Measurements from ENCODE around the gene PRTN3. TPM values are rescaled to one million over a fixed set of nuclear protein-coding genes. Genes with fewer than 3 reads are reported as not detected.

Gene PRTN3
- polyA plus RNA-seq, 4 donors, result 0.50 to 1.6 (median 1.2) TPM

- DNase-seq (ENCODE audit: low read depth in 4 of 4, low spot score in 3 of 4), result no peak
Measured at GRCh38 chr19:861756-862580, 21.2 kb downstream of the PRTN3 start.

GRCh38 chr19:862581-863314 lies 21.9 kb downstream of the PRTN3 start:
- no peak for DNase-seq (ENCODE audit: low read depth in 4 of 4, low spot score in 3 of 4)

- no peak for DNase-seq (ENCODE audit: low read depth in 4 of 4, low spot score in 3 of 4)
Measured at GRCh38 chr19:863315-863620, 22.5 kb downstream of the PRTN3 start.

- DNase-seq (ENCODE audit: low read depth in 4 of 4, low spot score in 3 of 4), result no peak
Measured at GRCh38 chr19:866769-867300, 26.0 kb downstream of the PRTN3 start.

- DNase-seq (ENCODE audit: low read depth in 4 of 4, low spot score in 3 of 4), result no peak
Measured at GRCh38 chr19:867301-867793, 26.5 kb downstream of the PRTN3 start.

GRCh38 chr19:867855-868457 lies 27.2 kb downstream of the PRTN3 start:
- DNase-seq (ENCODE audit: low read depth in 4 of 4, low spot score in 3 of 4), result no peak

- DNase-seq (ENCODE audit: low read depth in 4 of 4, low spot score in 3 of 4), result no peak
Measured at GRCh38 chr19:868458-869244, 27.9 kb downstream of the PRTN3 start.

GRCh38 chr19:869245-870177 lies 28.7 kb downstream of the PRTN3 start:
- DNase-seq (ENCODE audit: low read depth in 4 of 4, low spot score in 3 of 4), result no peak

- DNase-seq (ENCODE audit: low read depth in 4 of 4, low spot score in 3 of 4), result no peak
Measured at GRCh38 chr19:870314-870713, 29.5 kb downstream of the PRTN3 start.

GRCh38 chr19:870963-871401 lies 30.2 kb downstream of the PRTN3 start:
- DNase-seq (ENCODE audit: low read depth in 4 of 4, low spot score in 3 of 4), result no peak

- no peak for DNase-seq (ENCODE audit: low read depth in 4 of 4, low spot score in 3 of 4)
Measured at GRCh38 chr19:871446-872265, 30.9 kb downstream of the PRTN3 start.

- no peak for DNase-seq (ENCODE audit: low read depth in 4 of 4, low spot score in 3 of 4)
Measured at GRCh38 chr19:872266-872951, 31.6 kb downstream of the PRTN3 start.

GRCh38 chr19:873084-873483 lies 32.3 kb downstream of the PRTN3 start:
- DNase-seq (ENCODE audit: low read depth in 4 of 4, low spot score in 3 of 4), result no peak

- no peak for DNase-seq (ENCODE audit: low read depth in 4 of 4, low spot score in 3 of 4)
Measured at GRCh38 chr19:873561-874041, 32.8 kb downstream of the PRTN3 start.

- no peak for DNase-seq (ENCODE audit: low read depth in 4 of 4, low spot score in 3 of 4)
Measured at GRCh38 chr19:875265-875879, 34.6 kb downstream of the PRTN3 start.

- no peak for DNase-seq (ENCODE audit: low read depth in 4 of 4, low spot score in 3 of 4)
Measured at GRCh38 chr19:876089-876488, 35.3 kb downstream of the PRTN3 start.

- DNase-seq (ENCODE audit: low read depth in 4 of 4, low spot score in 3 of 4), result no peak
Measured at GRCh38 chr19:876780-877314, 36.0 kb downstream of the PRTN3 start.
